Lower lobe of right lung (tissue), 2 donors: ENCODE measurements around the gene ANKS1B. TPM values are rescaled to one million over a fixed set of nuclear protein-coding genes. Genes with fewer than 3 reads are reported as not detected.

Experiments
- ATAC-seq, 2 donors: fragments of 200-7000 bp; cut with Tn5 transposase; one replicate each; pipeline ENCODE4 v1.9.1; 2020 to 2022; ENCODE audit warnings: mild to moderate bottlenecking in 2 of 2, moderate library complexity in 2 of 2
- DNase-seq: peaks from one replicate; pipeline ENCODE4 v3.0.0-alpha.2; 2020
- H3K27ac ChIP-seq: fragments of 200-600 bp; one replicate; pipeline ENCODE4 v1.8.0; 2022
- H3K27me3 ChIP-seq: fragments of 200-600 bp; one replicate; pipeline ENCODE4 v1.8.0; 2022; ENCODE audit warnings: low read depth
- H3K36me3 ChIP-seq: fragments of 200-600 bp; one replicate; pipeline ENCODE4 v1.8.0; 2022; ENCODE audit warnings: mild to moderate bottlenecking
- H3K4me1 ChIP-seq: fragments of 200-600 bp; one replicate; pipeline ENCODE4 v1.8.0; 2022
- H3K4me3 ChIP-seq: fragments of 200-600 bp; one replicate; pipeline ENCODE4 v1.8.0; 2022; ENCODE audit warnings: mild to moderate bottlenecking
- H3K9me3 ChIP-seq: fragments of 200-600 bp; one replicate; pipeline ENCODE4 v1.8.0; 2022
- intact Hi-C: fragments of 100-400 bp; cut with DNase I; formaldehyde crosslinking; loops from one replicate; pipeline ENCODE4 v1.11.0; 2022
- total RNA-seq: library from RNA; stranded (reverse); fragmentation: NEBNext Ultra II Directional; extraction: Animal tissue kit (Norgen Biotek cat#: 25700); gene quantifications from one replicate; pipeline ENCODE4 v1.2.1, GENCODE V29; 2021
- TF ChIP-seq, protein P1 (sequence below): fragments of 200-600 bp; IDR thresholded peaks from one replicate; pipeline ENCODE4 v1.8.0; 2022; ENCODE audit warnings: antibody characterized with exemption, mild to moderate bottlenecking
- donor health status: DM: no; HTN: yes; CAD: no; lungs with severe emphysema.

Gene ANKS1B
- total RNA-seq, 1 donor from 2014 or later, result 4.0 TPM

DNA sequence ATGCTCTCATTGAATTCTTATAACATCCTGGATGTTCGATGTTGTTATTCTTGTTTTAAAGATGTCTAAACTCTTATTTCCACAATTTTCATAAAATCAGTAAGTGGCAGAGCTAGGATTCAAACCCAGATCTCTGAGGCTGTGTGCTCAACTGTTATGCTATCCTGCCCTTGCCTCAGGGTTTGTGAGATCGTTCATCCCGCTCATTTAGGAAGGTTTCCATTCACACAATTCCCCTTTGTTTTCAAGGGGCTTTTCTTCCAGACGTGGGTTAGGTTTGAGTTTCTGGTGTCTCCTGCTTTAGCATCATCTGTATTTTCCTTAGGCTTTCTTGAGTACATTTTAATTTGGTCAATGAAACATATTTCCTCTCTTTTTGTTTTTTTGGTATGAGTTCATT is 1270.3 kb downstream of the ANKS1B start:
- DNase-seq, result no peak
- no peaks in the 10 kb centered on the region for H3K9me3 ChIP-seq
- TF ChIP-seq, protein P1, sequence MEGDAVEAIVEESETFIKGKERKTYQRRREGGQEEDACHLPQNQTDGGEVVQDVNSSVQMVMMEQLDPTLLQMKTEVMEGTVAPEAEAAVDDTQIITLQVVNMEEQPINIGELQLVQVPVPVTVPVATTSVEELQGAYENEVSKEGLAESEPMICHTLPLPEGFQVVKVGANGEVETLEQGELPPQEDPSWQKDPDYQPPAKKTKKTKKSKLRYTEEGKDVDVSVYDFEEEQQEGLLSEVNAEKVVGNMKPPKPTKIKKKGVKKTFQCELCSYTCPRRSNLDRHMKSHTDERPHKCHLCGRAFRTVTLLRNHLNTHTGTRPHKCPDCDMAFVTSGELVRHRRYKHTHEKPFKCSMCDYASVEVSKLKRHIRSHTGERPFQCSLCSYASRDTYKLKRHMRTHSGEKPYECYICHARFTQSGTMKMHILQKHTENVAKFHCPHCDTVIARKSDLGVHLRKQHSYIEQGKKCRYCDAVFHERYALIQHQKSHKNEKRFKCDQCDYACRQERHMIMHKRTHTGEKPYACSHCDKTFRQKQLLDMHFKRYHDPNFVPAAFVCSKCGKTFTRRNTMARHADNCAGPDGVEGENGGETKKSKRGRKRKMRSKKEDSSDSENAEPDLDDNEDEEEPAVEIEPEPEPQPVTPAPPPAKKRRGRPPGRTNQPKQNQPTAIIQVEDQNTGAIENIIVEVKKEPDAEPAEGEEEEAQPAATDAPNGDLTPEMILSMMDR, result no peak
- intact Hi-C loops, result no loop called here
- no peak for ATAC-seq
- no peaks in the 10 kb centered on the region for H3K4me1 ChIP-seq
- H3K27ac ChIP-seq, result no peak overlapping the region
- no peak overlapping the region for H3K4me3 ChIP-seq
- peaks cover 74% of the 10 kb centered on the region for H3K36me3 ChIP-seq
- H3K27me3 ChIP-seq, result no peaks in the 10 kb centered on the region

DNA sequence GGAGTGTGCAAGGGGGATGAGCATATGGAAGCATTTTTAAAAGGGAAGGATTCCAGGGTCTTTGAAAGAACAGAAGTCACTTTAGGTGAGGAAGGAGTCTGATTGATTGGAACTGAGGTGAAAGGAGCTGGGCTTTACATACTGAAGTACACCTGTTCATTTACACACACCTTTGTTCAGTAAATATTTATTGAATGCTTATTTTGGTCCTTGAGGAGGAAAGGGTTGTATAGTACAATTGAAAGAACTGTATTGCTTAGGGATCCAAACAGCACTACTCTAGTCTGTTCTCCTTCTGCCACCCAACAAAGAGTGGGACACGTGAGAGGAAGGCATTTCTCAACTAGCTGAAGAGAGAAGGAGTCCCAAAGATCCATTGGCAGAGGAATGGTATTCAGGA is 1275.7 kb downstream of the ANKS1B start:
- Histone ChIP-seq H3K27me3 (no peaks in the 10 kb centered on the region), H3K27ac (no peak overlapping the region), H3K36me3 (peaks cover 76% of the 10 kb centered on the region), H3K4me3 (no peak overlapping the region), H3K9me3 (no peaks in the 10 kb centered on the region), H3K4me1 (no peaks in the 10 kb centered on the region)
- ATAC-seq (no peak), DNase-seq (no peak)
- TF ChIP-seq, protein P1, result no peak
- intact Hi-C loops, result no loop called here

DNA sequence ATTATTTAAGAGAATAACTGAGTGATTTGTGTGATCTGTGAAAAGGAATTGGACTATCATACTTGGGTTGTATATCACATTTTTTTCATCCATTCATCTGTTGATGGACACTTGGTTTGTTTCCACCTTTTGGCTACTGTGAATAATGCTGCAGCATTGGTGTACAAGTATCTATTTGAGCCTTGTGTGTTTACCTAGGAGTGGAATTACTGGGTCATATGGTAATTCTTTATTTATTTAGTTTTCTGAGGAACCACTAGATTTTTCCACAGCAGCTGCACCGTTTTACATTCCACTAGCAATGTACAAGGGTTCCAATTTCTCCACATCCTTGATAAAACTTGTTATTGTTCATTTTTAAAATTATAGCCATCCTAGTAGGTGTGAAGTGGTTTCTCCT is 1283.6 kb downstream of the ANKS1B start:
- H3K4me3 ChIP-seq, result no peak overlapping the region
- H3K4me1 ChIP-seq, result peaks cover 19% of the 10 kb centered on the region
- H3K27ac ChIP-seq, result no peak overlapping the region
- TF ChIP-seq, protein P1, result no peak
- no peaks in the 10 kb centered on the region for H3K9me3 ChIP-seq
- DNase-seq, result no peak
- intact Hi-C loops, result no loop called here
- no peak for ATAC-seq
- peaks cover 43% of the 10 kb centered on the region for H3K36me3 ChIP-seq
- no peaks in the 10 kb centered on the region for H3K27me3 ChIP-seq

DNA sequence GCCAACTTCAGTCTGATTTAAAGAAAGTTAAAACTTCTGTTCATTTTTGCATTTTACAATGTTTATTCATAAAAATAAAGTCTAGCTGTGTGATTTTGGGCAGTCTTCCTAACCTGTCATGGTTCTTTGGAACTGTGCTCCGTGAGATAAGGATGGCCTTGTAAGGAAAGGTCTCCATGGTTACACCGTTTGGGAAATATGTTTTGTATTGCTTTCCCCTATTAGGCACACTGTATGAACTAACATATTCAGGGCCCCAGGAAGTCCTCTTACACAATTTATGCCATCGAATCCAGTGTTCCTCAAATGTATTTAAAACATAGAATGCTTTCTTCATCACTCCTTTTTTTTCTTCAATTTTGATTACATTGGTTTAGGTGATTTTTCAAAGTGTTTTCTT is 1285.2 kb downstream of the ANKS1B start:
- intact Hi-C loops, result no loop called here
- H3K9me3 ChIP-seq, result no peaks in the 10 kb centered on the region
- peaks cover 51% of the 10 kb centered on the region for H3K36me3 ChIP-seq
- H3K27me3 ChIP-seq, result no peaks in the 10 kb centered on the region
- H3K4me1 ChIP-seq, result peaks cover 19% of the 10 kb centered on the region
- no peak overlapping the region for H3K4me3 ChIP-seq
- DNase-seq (no peak), ATAC-seq (peak; percentile 54 to 64)
- H3K27ac ChIP-seq, result no peak overlapping the region
- TF ChIP-seq, protein P1, result no peak

DNA sequence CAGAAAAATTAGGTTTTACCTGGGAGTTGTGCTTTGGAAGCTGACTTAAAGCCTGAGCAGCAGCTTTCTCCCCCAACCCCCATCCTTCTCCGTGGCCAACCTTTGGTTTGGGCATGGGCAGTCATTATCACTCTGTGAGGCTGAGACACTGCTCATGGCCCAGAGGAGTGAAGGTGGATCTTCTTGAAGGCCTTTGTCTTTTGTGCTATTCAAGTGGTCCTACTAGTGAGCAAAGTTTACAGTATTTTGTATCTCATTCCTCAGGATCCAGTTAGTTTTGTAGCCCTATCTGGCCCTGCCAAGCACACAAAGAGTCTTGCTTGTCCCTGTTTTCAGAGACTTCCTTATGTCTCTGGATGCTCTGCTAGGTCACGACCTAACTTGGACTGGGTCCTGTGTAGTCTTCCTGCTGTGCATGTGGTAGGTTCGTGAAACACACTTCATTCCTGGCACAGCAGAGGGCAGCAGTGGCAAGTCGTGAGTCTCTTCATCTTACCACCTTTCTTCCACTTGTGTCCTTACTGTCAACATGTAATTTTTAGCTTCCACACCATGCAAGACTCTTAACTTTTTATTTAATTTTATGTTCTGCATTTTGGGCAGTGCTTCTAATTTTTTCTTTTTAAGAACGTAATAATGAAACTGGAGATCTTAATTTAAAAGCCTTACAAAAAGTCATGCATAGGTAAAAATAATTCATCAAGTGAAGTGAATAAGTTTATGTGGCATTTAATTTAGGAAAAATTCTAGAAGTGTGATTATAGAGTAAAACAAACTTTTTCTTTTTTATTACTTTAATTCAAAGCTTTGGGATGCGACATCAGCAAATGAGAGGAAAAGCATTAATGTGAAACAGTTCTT is 1285.9 kb downstream of the ANKS1B start:
- TF ChIP-seq, protein P1, result peak; percentile 51
- Histone ChIP-seq H3K4me1 (peaks cover 19% of the 10 kb centered on the region), H3K9me3 (no peaks in the 10 kb centered on the region), H3K4me3 (no peak overlapping the region), H3K27me3 (no peaks in the 10 kb centered on the region), H3K27ac (no peak overlapping the region), H3K36me3 (peaks cover 45% of the 10 kb centered on the region)
- ATAC-seq, result peak; percentile 81 to 87
- intact Hi-C loops, result no loop called here
- DNase-seq, result no peak
